ENCODE measurements around the gene CCDC74B.

- no peak for TF ChIP-seq CTCF (IDR thresholded peaks at IDR 0.05)
- no peak for TF ChIP-seq EZH2 (IDR thresholded peaks at IDR 0.05)
- TF ChIP-seq EZH2phosphoT487 (IDR thresholded peaks at IDR 0.05): no peak
Measured at GRCh38 chr2:130186391-130186790, 41.5 kb upstream of the CCDC74B start.

Measured in neural progenitor cell (in vitro differentiated cells).